Activated CD4-positive, alpha-beta T cell treated with anti-CD3 and anti-CD28 coated beads, Interleukin-2, amount 10 ng/mL, durations not matched to agents 24 days and 14 days (primary cell): ENCODE data around the gene CZIB. TPM values are rescaled to one million over a fixed set of nuclear protein-coding genes. Genes with fewer than 3 reads are reported as not detected.
"Not testable (repeated sequence)": the region's sequence is repeated elsewhere in the genome, so short reads cannot be mapped to it uniquely, and the experiment has no call there.

Source experiments
- DNase-seq: peaks from one replicate; pipeline ENCODE4 v3.0.0; 2022
- H3K27ac Mint-ChIP-seq: one replicate; pipeline ENCODE4 v1.8.0; 2022; ENCODE audit warnings: mild to moderate bottlenecking, mixed read lengths
- H3K27me3 Mint-ChIP-seq: one replicate; pipeline ENCODE4 v1.8.0; 2022; ENCODE audit warnings: mixed read lengths
- H3K36me3 Mint-ChIP-seq: one replicate; pipeline ENCODE4 v1.8.0; 2022; ENCODE audit warnings: low read depth, mild to moderate bottlenecking, mixed read lengths
- H3K4me1 Mint-ChIP-seq: one replicate; pipeline ENCODE4 v1.8.0; 2021; ENCODE audit warnings: mixed read lengths
- H3K4me3 Mint-ChIP-seq: one replicate; pipeline ENCODE4 v1.8.0; 2022; ENCODE audit warnings: mild to moderate bottlenecking, moderate library complexity, mixed read lengths
- H3K9me3 Mint-ChIP-seq: one replicate; pipeline ENCODE4 v1.8.0; 2021; ENCODE audit warnings: mixed read lengths
- intact Hi-C: fragments of 100-400 bp; cut with micrococcal nuclease; formaldehyde crosslinking; loops from one replicate; pipeline ENCODE4 v1.15.1; 2023
- total RNA-seq: library from RNA; stranded (reverse); gene quantifications from 2 replicates; pipeline ENCODE4 v1.2.3, GENCODE V29; 2022

The CZIB gene
- total RNA-seq, 1 donor from 2014 or later, result 44.7 TPM

DNA sequence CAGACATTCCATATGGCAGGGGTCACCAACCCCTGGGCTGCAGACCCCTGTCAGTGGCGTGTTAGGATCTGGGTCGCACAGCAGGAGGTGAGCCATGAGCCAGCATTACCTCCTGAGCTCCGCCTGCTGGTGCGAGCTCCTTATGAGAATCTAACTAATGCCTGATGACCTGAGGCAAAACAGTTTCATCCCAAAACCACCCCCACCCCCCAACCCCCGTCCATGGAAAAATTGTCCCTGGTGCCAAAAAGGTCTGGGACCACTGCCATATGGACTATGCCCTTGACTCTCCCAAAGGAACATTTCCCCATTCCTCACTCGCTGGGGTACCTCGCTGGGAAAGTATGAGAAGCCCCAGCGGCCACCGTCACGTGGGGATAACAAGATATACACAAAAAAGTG, 30.2 kb downstream of the CZIB start:
- Mint-ChIP-seq H3K36me3 (no peaks in the 10 kb centered on the region), H3K9me3 (no peaks in the 10 kb centered on the region), H3K4me3 (no peak overlapping the region), H3K4me1 (no peaks in the 10 kb centered on the region), H3K27ac (no peak overlapping the region), H3K27me3 (peaks cover 16% of the 10 kb centered on the region)
- intact Hi-C loops, result no loop called here
- DNase-seq, result no peak

DNA sequence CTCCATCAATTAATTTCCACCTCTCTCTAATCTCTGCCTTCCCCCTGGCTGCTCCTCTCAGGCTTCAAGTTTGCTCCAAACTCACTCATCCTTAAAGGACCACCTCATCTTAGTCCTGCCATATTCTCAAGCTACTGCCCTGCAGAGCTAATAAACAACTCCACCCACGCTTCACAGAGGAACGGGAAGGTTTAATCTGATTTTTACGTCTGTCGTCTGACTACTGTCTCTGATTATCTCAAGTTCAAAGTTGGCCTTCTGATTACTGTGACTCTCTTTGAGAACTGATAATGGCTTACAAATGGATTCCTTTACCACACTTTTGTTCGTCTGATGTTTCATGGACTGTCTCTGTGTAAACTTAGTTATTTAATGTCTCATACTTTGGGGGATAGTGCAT, 31.4 kb downstream of the CZIB start:
- H3K36me3 Mint-ChIP-seq, result no peaks in the 10 kb centered on the region
- intact Hi-C loops, result loop anchor here (5.0 kb wide), 1 partner anchor 487 kb away; no protein-coding TSS in a partner anchor
- H3K27ac Mint-ChIP-seq, result no peak overlapping the region
- no peaks in the 10 kb centered on the region for H3K9me3 Mint-ChIP-seq
- DNase-seq, result no peak
- H3K4me1 Mint-ChIP-seq, result no peaks in the 10 kb centered on the region
- H3K4me3 Mint-ChIP-seq, result no peak overlapping the region
- peaks cover 16% of the 10 kb centered on the region for H3K27me3 Mint-ChIP-seq

DNA sequence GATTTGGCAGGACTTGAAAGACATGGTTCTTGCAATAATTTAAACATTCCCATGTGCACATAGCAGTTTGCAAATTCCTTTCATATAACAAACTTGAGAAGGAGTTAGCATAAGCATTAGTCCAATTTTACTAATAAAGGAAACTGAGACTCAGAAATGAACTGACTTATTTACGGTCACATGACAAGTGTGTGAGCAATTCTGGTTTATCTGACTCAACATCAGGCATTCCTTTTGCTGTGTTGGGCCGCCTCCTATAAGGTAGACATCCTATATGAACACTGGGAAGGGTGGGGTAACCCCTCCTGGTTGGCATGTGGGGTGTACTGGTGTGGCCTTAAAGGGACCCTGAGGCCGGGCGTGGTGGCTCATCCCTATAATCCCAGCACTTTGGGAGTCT, 32.3 kb downstream of the CZIB start:
- H3K4me1 Mint-ChIP-seq, result no peaks in the 10 kb centered on the region
- peaks cover 16% of the 10 kb centered on the region for H3K27me3 Mint-ChIP-seq
- H3K9me3 Mint-ChIP-seq, result no peaks in the 10 kb centered on the region
- intact Hi-C loops, result loop anchor here (5.0 kb wide), 1 partner anchor 486 kb away; no protein-coding TSS in a partner anchor
- no peak overlapping the region for H3K27ac Mint-ChIP-seq
- H3K36me3 Mint-ChIP-seq, result no peaks in the 10 kb centered on the region
- no peak overlapping the region for H3K4me3 Mint-ChIP-seq
- no peak for DNase-seq

DNA sequence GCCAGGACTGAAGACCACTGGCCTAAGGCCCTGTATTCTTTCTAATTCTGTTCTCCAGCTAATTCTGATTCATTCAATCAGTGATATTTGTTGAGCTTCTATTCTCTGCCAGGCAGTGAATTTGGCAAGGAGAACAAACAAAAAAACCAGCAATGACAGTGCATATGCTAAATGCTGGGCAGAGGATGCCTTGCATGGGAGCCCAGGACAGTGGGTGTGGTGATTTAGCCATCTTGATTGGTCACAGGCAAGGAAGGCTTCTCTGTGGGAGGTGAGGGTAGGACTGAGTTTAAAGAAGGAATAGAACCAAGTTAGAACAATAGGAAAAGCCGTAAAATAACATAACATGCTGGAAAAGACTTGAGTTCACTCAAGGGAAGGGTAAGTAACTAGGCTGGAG, 33.0 kb downstream of the CZIB start:
- DNase-seq, result no peak
- H3K27ac Mint-ChIP-seq, result no peak overlapping the region
- no peaks in the 10 kb centered on the region for H3K36me3 Mint-ChIP-seq
- H3K9me3 Mint-ChIP-seq, result no peaks in the 10 kb centered on the region
- no peaks in the 10 kb centered on the region for H3K4me1 Mint-ChIP-seq
- H3K4me3 Mint-ChIP-seq, result no peak overlapping the region
- peaks cover 16% of the 10 kb centered on the region for H3K27me3 Mint-ChIP-seq
- intact Hi-C loops, result loop anchor here (5.0 kb wide), 1 partner anchor 485 kb away; no protein-coding TSS in a partner anchor

DNA sequence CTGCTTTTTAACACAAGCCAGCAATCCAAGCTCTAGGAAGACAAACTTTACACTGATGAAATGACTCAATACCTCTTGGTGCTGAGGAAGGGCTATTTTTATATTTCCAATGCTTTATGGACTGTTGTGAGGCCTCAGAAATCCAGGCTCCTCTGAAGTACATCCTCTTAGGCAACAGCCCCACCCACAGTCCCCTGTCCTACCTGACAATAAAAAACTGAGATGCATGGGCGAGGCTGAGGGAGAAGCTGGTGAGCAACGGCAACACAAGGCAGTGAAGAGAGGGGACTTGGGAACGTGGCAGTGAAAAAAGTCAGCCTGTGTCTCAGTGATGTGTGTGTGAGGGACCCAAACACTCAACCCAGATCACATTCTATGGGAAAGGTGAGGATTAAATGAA, 33.9 kb downstream of the CZIB start:
- H3K4me3 Mint-ChIP-seq, result no peak overlapping the region

DNA sequence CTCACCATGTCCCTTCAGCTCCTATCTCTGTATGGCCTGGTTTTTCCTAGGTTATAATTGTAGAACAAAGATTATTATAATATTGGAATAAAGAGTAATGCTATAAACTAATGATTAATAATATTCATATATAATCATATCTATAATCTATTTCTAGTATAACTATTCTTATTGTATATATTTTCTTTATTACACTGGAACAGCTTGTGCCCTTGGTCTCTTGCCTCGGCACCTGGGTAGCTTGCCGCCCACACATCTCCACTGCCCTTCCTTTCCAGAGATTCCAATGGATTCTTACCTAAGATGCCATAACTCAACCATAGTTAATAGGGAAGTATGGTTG, 34.5 kb downstream of the CZIB start:
- H3K27ac Mint-ChIP-seq, H3K4me1 Mint-ChIP-seq, H3K9me3 Mint-ChIP-seq, DNase-seq, H3K4me3 Mint-ChIP-seq, H3K36me3 Mint-ChIP-seq: not testable (repeated sequence)
- peaks cover 16% of the 10 kb centered on the region for H3K27me3 Mint-ChIP-seq
- intact Hi-C loops, result loop anchor here (5.0 kb wide), 1 partner anchor 484 kb away; no protein-coding TSS in a partner anchor

More for the DNA sequence above, 33.9 kb downstream of the CZIB start:
- peaks cover 16% of the 10 kb centered on the region for H3K27me3 Mint-ChIP-seq
- H3K27ac Mint-ChIP-seq, result no peak overlapping the region
- H3K4me1 Mint-ChIP-seq, result no peaks in the 10 kb centered on the region
- no peaks in the 10 kb centered on the region for H3K9me3 Mint-ChIP-seq
- intact Hi-C loops, result loop anchor here (5.0 kb wide), 1 partner anchor 484 kb away; no protein-coding TSS in a partner anchor
- H3K36me3 Mint-ChIP-seq, result no peaks in the 10 kb centered on the region
- no peak for DNase-seq

DNA sequence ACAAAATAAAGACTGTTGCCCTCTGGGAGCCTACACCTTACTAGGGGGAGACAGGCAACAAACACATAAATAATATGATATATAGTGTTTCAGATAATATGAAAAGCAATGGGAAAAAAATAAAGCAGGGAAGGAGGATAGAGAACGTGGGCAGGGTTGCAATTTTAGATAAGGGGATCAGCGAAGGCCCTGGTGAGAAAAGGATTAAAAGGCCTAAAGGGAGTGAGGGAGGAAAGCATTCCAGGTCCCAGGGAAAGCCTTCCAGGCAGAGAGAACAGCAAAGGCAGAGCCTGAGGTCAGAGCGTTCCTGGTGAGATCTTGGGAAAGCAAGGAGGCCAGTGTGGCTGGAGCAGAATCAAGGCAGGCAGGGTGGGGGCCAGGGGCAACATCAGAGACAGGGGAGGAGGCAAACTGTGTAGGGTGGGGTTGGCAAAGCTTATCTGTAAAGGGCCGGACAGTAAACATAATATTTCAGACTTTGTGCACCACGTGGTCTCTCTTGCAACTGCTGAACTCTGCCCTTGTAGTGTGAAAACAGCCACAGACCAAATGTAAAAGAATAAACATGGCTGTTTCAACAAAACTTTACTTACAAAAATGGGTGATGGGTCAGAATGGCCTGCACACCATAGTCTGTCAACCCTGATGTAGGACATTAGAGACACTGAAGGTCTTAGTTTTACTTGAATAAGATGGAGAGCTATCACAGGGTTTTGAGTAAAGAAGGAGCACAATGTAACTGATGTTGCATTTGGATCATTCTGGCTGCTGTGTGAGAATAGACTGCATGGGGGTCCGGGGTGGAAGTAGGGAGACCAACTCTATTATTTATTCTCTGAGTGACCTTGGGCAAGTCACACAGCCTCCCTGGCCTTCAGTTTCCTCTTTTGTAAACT, 37.1 kb downstream of the CZIB start:
- intact Hi-C loops, result loop anchor here (5.0 kb wide), 1 partner anchor 276 kb away; no protein-coding TSS in a partner anchor
- Mint-ChIP-seq H3K4me3 (no peak overlapping the region), H3K9me3 (no peaks in the 10 kb centered on the region), H3K27ac (no peak overlapping the region), H3K36me3 (no peaks in the 10 kb centered on the region), H3K4me1 (no peaks in the 10 kb centered on the region), H3K27me3 (peaks cover 16% of the 10 kb centered on the region)
- no peak for DNase-seq

DNA sequence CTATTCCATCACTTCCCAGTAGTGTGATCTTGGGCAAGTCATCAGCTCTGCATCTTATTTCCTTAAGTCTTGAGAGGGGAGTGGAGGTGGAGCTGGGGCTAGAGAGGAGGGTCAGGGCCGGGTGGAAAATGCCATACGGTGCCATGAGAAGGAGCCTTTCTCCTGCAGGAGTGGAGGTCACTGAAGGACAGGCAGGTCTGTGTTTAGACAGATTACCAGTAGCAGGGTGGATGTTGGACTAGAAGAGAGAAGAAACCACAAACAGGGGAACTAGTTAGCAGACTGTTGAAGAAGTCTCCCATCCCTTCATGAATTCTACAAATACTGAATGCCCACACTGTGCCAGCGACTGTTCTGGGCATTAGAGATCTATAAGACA, 37.7 kb downstream of the CZIB start:
- DNase-seq, result no peak
- Mint-ChIP-seq H3K27ac (no peak overlapping the region), H3K4me1 (no peaks in the 10 kb centered on the region), H3K9me3 (no peaks in the 10 kb centered on the region), H3K27me3 (peaks cover 14% of the 10 kb centered on the region), H3K36me3 (no peaks in the 10 kb centered on the region), H3K4me3 (no peak overlapping the region)
- intact Hi-C loops, result loop anchor here (5.0 kb wide), 1 partner anchor 275 kb away; no protein-coding TSS in a partner anchor

DNA sequence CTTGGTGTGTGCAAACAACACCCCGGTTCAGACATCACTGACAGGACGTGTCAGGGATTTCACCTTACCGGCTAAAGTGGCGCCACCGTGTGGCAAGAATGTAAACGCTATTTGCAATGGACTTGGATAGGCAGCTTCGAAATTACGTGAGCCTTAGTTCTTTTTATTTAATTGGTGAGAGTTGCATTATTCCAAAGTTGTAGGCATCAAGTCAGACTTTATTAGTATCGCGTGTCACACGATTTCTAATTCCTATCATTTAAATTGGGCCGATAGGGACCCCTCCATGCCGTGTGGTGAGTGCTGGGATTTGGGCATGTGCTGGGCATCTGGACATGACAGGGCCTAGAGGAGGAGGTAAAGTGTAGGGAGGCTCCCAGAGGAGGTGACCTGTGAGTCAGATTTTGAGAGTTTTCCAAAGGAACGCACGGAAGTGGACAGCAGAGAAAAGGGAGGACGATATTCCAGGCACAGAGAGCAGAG, 38.3 kb downstream of the CZIB start:
- DNase-seq, result peak; percentile 94
- H3K27ac Mint-ChIP-seq, result no peak overlapping the region
- H3K4me3 Mint-ChIP-seq, result no peak overlapping the region

DNA sequence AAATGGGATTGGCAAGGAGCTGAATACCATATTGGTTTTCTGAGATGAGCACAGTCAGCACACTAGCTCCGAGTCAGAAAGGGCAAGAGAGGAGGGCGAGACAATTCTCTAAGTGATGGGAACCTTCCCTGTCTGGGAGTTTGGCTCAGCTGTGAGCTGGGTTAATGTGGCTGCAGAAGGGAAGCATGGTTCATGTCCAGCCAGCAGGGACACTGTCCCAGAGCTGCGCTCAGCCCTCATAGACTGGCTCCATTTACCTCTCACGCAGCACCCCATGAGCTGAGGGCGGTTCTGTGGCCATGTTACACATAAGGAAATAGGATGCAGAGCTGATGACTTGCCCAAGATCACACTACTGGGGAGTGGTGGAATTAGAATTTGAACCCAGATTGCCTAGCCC, 39.5 kb downstream of the CZIB start:
- Mint-ChIP-seq H3K4me3 (no peak overlapping the region), H3K36me3 (no peaks in the 10 kb centered on the region), H3K27me3 (peaks cover 9% of the 10 kb centered on the region), H3K9me3 (no peaks in the 10 kb centered on the region), H3K27ac (no peak overlapping the region), H3K4me1 (no peaks in the 10 kb centered on the region)
- DNase-seq, result no peak
- intact Hi-C loops, result loop anchor here (5.0 kb wide), 1 partner anchor 274 kb away; no protein-coding TSS in a partner anchor

More for the DNA sequence above, 38.3 kb downstream of the CZIB start:
- H3K4me1 Mint-ChIP-seq, result no peaks in the 10 kb centered on the region
- intact Hi-C loops, result loop anchor here (5.0 kb wide), 1 partner anchor 275 kb away; no protein-coding TSS in a partner anchor
- H3K27me3 Mint-ChIP-seq, result peaks cover 13% of the 10 kb centered on the region
- no peaks in the 10 kb centered on the region for H3K36me3 Mint-ChIP-seq
- H3K9me3 Mint-ChIP-seq, result no peaks in the 10 kb centered on the region

DNA sequence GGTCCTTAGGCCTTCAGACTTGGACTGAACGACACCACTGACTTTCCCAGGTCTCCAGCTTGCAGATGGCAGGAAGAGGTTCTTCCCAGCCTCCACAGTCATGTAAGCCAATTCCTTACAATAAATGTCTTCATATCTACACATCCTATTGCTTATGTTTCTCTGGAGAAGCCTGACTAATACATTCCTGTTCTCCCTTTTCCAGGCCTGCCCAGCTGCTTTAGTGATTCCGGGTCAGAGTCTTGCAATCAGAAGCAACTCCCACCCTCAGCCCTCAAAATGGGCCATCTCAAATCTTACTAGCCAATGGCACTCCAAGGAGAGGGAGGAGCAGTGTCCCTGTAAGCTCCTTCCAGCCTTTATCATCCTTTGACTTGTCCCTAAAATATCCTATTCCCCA, 40.2 kb downstream of the CZIB start:
- H3K4me3 Mint-ChIP-seq, result no peak overlapping the region
- H3K27ac Mint-ChIP-seq, result no peak overlapping the region
- H3K4me1 Mint-ChIP-seq, result no peaks in the 10 kb centered on the region
- DNase-seq, result no peak
- peaks cover 15% of the 10 kb centered on the region for H3K27me3 Mint-ChIP-seq
- intact Hi-C loops, result loop anchor here (5.0 kb wide), 1 partner anchor 273 kb away; no protein-coding TSS in a partner anchor
- H3K36me3 Mint-ChIP-seq, result no peaks in the 10 kb centered on the region
- H3K9me3 Mint-ChIP-seq, result no peaks in the 10 kb centered on the region

DNA sequence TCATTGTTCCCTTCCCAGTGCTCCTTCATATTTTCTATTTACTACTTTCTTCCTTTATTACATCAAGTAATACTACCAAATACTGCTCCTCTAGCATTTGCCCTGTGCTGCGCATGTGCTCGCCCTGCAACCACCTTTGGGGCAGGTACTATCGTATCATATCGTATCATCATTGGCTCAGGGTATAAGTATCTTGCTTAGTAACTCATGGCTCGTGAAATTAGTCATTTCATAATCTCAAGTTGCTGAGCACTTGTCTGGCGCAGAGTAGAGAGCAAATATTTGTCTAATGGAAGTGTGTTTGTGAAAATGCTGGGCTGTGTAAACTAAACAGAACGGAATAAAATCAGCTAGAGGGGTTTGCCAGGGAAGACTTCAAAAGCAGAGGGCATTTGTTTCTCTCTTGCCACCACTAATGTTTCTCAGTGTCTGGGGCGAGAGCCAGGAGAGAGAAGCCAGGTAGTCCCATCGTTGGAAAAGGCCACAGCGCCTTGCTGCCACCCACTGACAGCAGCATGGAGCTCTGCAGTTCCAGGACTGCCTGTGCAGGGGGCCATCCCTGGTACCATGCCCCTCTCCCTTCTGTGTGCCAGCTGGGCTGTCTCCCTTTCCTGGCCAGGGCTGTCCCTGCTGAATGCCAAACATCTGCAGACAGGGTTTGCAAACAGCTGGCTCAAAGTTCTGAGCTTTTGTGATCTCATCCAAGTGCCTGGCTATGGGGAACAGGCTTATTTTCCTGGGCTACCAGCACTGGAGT, 43.8 kb downstream of the CZIB start:
- peaks cover 6% of the 10 kb centered on the region for H3K4me1 Mint-ChIP-seq
- no peaks in the 10 kb centered on the region for H3K9me3 Mint-ChIP-seq
- peaks cover 30% of the 10 kb centered on the region for H3K27me3 Mint-ChIP-seq
- intact Hi-C loops, result no loop called here
- no peak overlapping the region for H3K4me3 Mint-ChIP-seq
- no peaks in the 10 kb centered on the region for H3K36me3 Mint-ChIP-seq
- H3K27ac Mint-ChIP-seq, result no peak overlapping the region
- no peak for DNase-seq

DNA sequence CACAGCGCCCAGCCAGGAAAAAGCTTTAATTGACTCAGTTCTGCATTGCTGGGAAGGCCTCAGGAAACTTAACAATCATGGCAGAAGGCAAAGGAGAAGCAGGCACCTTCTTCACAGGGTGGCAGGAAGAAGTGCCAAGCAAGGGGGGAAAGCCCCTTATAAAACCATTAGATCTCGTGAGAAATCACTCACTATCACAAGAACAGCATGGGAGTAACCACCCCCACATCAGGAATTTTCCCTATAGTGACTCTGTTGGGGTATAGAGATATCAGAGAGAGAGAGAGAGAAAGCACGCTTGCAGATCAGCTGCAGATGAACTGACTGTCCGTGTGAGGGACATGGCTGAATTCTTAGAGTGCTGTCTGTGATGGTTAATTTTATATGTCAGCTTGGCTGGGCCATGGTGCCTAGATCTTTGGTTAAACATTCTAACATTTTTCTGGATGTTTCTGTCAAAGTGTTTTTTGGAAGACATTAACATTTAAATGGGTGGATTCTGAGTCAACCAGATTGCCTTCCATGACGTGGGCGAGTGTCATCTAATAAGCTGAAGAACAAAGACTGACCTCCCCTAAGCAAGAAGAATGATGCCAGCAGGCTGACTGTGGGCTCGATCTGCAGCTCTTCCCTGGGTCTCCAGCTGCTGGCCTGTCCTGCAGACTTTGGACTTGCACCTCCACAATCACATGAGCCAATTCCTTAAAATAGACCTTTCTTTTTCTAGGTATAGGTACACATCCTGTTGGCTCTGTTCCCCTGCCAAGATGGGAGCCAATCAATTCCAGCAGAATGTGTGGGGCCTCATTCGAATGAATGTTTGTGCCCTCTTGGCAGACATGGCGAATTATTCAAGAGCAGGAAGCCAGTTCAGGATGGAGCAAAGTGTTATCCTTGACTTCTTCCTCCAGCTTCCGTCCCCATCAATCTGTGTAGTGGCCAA, 45.2 kb downstream of the CZIB start:
- Mint-ChIP-seq H3K27ac (no peak overlapping the region), H3K4me3 (no peak overlapping the region), H3K36me3 (no peaks in the 10 kb centered on the region), H3K4me1 (peaks cover 6% of the 10 kb centered on the region), H3K9me3 (no peaks in the 10 kb centered on the region), H3K27me3 (peaks cover 28% of the 10 kb centered on the region)
- intact Hi-C loops, result no loop called here
- no peak for DNase-seq
